ENCODE data around the gene TMEM87B. TPM values are rescaled to one million over a fixed set of nuclear protein-coding genes. Genes with fewer than 3 reads are reported as not detected.
A peak's percentile ranks its signal among the peaks of the same experiment; 100 is the strongest.

Gene TMEM87B
- total RNA-seq, 1 donor from 2014 or later: 23.6 TPM

- no peaks in the 10 kb centered on the region for H3K27me3 ChIP-seq (ENCODE audit: low read depth)
- no peak for ATAC-seq
- H3K9me3 ChIP-seq: no peaks in the 10 kb centered on the region
- DNase-seq: no peak
- no peak overlapping the region for H3K27ac ChIP-seq
- no peak overlapping the region for H3K4me3 ChIP-seq
- H3K36me3 ChIP-seq: peaks cover 14% of the 10 kb centered on the region
- intact Hi-C loops (cut with DNase I): no loop called here
- peaks cover 15% of the 10 kb centered on the region for H3K4me1 ChIP-seq
- TF ChIP-seq, protein P1, sequence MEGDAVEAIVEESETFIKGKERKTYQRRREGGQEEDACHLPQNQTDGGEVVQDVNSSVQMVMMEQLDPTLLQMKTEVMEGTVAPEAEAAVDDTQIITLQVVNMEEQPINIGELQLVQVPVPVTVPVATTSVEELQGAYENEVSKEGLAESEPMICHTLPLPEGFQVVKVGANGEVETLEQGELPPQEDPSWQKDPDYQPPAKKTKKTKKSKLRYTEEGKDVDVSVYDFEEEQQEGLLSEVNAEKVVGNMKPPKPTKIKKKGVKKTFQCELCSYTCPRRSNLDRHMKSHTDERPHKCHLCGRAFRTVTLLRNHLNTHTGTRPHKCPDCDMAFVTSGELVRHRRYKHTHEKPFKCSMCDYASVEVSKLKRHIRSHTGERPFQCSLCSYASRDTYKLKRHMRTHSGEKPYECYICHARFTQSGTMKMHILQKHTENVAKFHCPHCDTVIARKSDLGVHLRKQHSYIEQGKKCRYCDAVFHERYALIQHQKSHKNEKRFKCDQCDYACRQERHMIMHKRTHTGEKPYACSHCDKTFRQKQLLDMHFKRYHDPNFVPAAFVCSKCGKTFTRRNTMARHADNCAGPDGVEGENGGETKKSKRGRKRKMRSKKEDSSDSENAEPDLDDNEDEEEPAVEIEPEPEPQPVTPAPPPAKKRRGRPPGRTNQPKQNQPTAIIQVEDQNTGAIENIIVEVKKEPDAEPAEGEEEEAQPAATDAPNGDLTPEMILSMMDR (IDR thresholded peaks at IDR 0.05): no peak
Measured at GRCh38 chr2:112027767-112028166, 27.3 kb upstream of the TMEM87B start.

DNA sequence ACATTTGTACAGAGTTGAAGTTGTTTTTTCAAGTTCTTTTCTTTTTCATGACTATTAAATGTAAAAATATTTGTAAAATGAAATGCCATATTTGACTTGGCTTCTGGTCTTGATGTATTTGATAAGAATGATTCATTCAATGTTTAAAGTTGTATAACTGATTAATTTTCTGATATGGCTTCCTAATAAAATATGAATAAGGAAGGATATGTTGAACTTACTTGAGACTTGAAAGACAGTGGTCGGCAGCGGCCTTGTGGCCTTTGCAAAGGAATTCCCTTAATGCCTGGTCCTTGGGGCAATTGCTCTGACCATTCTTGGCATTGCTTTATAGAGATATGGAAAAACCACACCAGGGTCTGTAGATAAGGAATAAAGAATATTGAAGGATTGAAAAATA, 25.9 kb upstream of the TMEM87B start:
- no peak overlapping the region for H3K27ac ChIP-seq
- H3K9me3 ChIP-seq: no peaks in the 10 kb centered on the region
- TF ChIP-seq, protein P1 (IDR thresholded peaks at IDR 0.05): no peak
- intact Hi-C loops (cut with DNase I): no loop called here
- H3K4me1 ChIP-seq: peaks cover 29% of the 10 kb centered on the region
- H3K4me3 ChIP-seq: no peak overlapping the region
- H3K36me3 ChIP-seq: peaks cover 5% of the 10 kb centered on the region
- ATAC-seq: no peak
- no peaks in the 10 kb centered on the region for H3K27me3 ChIP-seq (ENCODE audit: low read depth)
- no peak for DNase-seq

- DNase-seq (no peak), ATAC-seq (peak; percentile 58 to 61)
- intact Hi-C loops (cut with DNase I): no loop called here
- no peaks in the 10 kb centered on the region for H3K9me3 ChIP-seq
- H3K4me3 ChIP-seq: no peak overlapping the region
- H3K27ac ChIP-seq: peak overlapping the region; percentile 68
- no peaks in the 10 kb centered on the region for H3K36me3 ChIP-seq
- TF ChIP-seq, protein P1 (IDR thresholded peaks at IDR 0.05): no peak
- H3K4me1 ChIP-seq: peaks cover 31% of the 10 kb centered on the region
- H3K27me3 ChIP-seq (ENCODE audit: low read depth): no peaks in the 10 kb centered on the region
Measured at GRCh38 chr2:112031473-112032223, 23.4 kb upstream of the TMEM87B start.

GRCh38 chr2:112032224-112032586, 22.9 kb upstream of the TMEM87B start:
- H3K27me3 ChIP-seq (ENCODE audit: low read depth): no peaks in the 10 kb centered on the region
- intact Hi-C loops (cut with DNase I): no loop called here
- no peaks in the 10 kb centered on the region for H3K36me3 ChIP-seq
- peak; percentile 71 for DNase-seq
- H3K27ac ChIP-seq: peak overlapping the region; percentile 68
- H3K9me3 ChIP-seq: no peaks in the 10 kb centered on the region
- H3K4me1 ChIP-seq: peaks cover 31% of the 10 kb centered on the region
- TF ChIP-seq, protein P1 (IDR thresholded peaks at IDR 0.05): no peak
- no peak overlapping the region for H3K4me3 ChIP-seq
- peak; percentile 91 to 94 for ATAC-seq

- ATAC-seq (peak; percentile 67 to 70), DNase-seq (no peak)
- intact Hi-C loops (cut with DNase I): no loop called here
- Histone ChIP-seq H3K4me1 (peaks cover 31% of the 10 kb centered on the region), H3K36me3 (no peaks in the 10 kb centered on the region), H3K4me3 (no peak overlapping the region), H3K9me3 (no peaks in the 10 kb centered on the region), H3K27ac (peak overlapping the region; percentile 68), H3K27me3 (ENCODE audit: low read depth) (no peaks in the 10 kb centered on the region)
- TF ChIP-seq, protein P1 (IDR thresholded peaks at IDR 0.05): no peak
Measured at GRCh38 chr2:112032689-112033465, 22.2 kb upstream of the TMEM87B start.

All from lower lobe of right lung (tissue), 2 donors.